NCI-H1105 (cell line): ENCODE results near the gene TAS2R19.

Experiments used
- DNase-seq: peaks from one replicate; lab custom pipeline; 2025; lab: John Stamatoyannopoulos, UW

TAS2R19 gene

GRCh38 chr12:10989107-10989506 is 33.3 kb downstream of the TAS2R19 start:
- no peak for DNase-seq

DNA sequence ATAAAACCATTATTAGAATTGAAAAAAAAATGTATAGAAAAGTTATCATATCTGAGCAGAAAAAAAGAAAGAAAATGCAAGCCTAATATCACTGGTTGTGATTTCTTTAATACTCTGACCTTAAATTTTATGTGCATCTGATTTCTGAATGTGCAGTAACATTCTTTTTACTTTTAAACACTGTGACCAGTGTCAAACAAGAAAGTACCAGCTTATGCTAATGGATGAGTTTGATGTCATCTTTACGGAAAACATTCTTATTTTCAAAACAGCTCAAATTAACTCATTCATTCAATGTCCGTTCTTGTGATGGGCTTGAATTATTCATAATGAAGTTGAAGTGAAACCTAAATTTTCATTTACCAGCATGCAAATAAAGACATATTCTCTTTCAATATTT is 35.6 kb downstream of the TAS2R19 start, which contains the start of gene TAS2R50:
Gene TAS2R50, minus strand, starts transcription at position 101 of the 400 bp plus-strand sequence. Its CDS starts 52 bp downstream, at position 49.
- no peak for DNase-seq

GRCh38 chr12:10982244-10982643 is 40.2 kb downstream of the TAS2R19 start:
- no peak for DNase-seq

DNA sequence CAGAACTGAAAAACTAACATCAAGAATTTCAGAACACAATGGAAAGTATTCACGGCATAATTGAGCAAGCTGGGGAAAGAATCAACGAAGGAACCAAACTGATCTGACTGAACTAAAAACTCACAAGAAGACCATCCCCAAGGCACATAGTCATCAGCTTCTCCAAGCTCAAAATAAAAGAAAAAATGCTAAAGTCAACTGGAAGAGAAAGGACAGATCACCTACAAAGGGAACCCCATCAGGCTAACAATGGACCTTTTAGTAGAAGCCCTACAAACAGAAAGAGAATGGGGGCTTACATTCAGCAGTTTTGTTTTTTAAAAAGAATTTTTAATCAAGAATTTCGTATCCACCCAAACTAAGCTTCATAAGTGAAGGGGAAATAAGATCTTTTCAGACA is 47.5 kb downstream of the TAS2R19 start:
- no peak for DNase-seq
